Astrocyte of the spinal cord (primary cell): Measurements from ENCODE around the gene SHQ1.
A peak's percentile ranks its signal among the peaks of the same experiment; 100 is the strongest.

ENCODE experiments used
- DNase-seq: peaks from one replicate; pipeline ENCODE4 v3.0.0; 2011; ENCODE audit warnings: low read depth, low spot score
- H3K4me3 ChIP-seq: 2 replicates; pipeline ENCODE4 v1.5.1; 2011; ENCODE audit warnings: low read depth, mild to moderate bottlenecking, low read length, moderate library complexity
- in situ Hi-C: cut with HindIII; loops from 2 replicates; pipeline ENCODE4 v1.10.0; 2017; ENCODE audit warnings: low sequenced_read_pairs
- TF ChIP-seq, protein P1 (sequence below): IDR thresholded peaks from 2 replicates; pipeline ENCODE4 v1.5.1; 2012; ENCODE audit warnings: low read depth, mild to moderate bottlenecking, low read length, inconsistent platforms

SHQ1 gene

DNA sequence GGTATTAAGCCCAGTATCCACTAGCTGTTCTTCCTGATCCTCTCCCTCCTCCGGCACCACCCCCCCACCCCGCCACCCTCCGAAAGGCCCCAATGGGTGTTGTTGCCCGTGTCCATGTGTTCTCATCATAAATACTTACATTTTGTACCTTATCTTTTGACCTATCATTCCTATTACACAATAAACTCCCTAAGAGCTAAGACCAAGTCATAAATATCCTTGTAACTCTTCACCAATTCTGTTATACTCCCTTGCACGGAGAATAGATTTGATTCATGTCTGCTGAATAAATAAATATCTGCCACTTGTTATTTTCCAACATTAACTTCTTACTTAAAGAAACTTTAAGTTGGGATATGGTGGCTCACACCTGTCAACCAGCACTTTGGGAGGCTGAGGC is 43.9 kb downstream of the SHQ1 start:
- TF ChIP-seq, protein P1, sequence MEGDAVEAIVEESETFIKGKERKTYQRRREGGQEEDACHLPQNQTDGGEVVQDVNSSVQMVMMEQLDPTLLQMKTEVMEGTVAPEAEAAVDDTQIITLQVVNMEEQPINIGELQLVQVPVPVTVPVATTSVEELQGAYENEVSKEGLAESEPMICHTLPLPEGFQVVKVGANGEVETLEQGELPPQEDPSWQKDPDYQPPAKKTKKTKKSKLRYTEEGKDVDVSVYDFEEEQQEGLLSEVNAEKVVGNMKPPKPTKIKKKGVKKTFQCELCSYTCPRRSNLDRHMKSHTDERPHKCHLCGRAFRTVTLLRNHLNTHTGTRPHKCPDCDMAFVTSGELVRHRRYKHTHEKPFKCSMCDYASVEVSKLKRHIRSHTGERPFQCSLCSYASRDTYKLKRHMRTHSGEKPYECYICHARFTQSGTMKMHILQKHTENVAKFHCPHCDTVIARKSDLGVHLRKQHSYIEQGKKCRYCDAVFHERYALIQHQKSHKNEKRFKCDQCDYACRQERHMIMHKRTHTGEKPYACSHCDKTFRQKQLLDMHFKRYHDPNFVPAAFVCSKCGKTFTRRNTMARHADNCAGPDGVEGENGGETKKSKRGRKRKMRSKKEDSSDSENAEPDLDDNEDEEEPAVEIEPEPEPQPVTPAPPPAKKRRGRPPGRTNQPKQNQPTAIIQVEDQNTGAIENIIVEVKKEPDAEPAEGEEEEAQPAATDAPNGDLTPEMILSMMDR, result no peak
- no peak overlapping the region for H3K4me3 ChIP-seq
- in situ Hi-C loops, result no loop called here
- no peak for DNase-seq

DNA sequence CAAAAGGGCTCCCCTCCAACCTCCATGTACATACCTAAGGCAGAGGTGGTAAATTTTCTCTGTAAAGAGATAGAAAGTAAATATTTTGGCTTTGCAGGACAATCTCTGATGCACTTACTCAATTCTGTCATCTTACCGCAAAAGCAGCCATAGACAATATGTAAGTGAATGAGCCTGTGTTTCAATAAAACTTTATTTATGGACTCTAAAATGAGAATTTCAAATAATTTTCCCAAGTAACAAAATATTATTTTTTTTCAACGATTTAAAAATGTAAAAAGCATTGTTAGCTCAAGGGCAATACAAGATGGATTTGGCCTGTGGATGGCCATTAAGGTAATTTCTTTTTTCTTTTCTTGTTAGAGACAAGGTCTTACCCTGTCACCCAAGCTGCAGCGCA is 44.7 kb downstream of the SHQ1 start:
- DNase-seq, result no peak
- in situ Hi-C loops, result no loop called here
- TF ChIP-seq, protein P1, result no peak
- no peak overlapping the region for H3K4me3 ChIP-seq

DNA sequence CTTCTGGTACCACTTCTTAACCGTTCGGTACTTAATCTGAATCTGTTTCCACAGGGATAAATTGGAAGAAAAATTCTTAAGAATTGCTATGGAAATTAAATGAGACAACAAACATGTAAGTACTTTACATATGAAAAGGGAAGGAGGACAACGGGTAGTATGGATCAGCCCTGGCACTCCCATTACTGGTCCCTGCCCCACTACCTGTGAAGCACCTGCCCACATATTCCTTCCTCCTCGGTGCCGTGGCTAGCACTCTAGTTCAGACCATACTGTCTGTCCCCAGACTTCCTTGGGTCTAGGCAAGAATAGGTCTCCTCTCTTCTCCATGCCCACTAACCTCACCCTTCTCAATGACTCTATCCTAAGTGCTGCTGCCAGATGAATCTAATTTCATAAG is 46.2 kb downstream of the SHQ1 start:
- in situ Hi-C loops, result no loop called here
- TF ChIP-seq, protein P1, result no peak

DNA sequence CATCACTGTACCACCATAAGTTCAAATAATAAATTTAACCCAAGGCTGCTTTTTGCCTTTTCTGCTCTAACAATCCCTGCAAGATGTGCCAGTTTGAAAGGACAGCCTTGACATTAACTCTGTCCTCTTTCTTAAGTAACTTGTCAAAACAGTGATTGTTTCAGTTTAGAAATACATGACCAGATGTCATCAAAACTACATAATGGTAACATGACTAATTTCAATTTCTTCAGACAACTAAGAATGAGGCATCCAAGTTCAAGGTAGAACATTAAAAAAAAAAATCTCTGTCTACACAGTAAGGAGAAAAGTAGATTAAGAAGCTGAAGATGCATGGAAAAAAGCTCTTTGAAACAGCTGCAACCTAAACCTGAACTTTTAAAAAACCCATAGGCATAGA is 47.4 kb downstream of the SHQ1 start:
- TF ChIP-seq, protein P1, result no peak
- DNase-seq, result no peak
- in situ Hi-C loops, result no loop called here
- H3K4me3 ChIP-seq, result no peak overlapping the region

More for the DNA sequence above, 46.2 kb downstream of the SHQ1 start:
- H3K4me3 ChIP-seq, result no peak overlapping the region
- DNase-seq, result no peak

DNA sequence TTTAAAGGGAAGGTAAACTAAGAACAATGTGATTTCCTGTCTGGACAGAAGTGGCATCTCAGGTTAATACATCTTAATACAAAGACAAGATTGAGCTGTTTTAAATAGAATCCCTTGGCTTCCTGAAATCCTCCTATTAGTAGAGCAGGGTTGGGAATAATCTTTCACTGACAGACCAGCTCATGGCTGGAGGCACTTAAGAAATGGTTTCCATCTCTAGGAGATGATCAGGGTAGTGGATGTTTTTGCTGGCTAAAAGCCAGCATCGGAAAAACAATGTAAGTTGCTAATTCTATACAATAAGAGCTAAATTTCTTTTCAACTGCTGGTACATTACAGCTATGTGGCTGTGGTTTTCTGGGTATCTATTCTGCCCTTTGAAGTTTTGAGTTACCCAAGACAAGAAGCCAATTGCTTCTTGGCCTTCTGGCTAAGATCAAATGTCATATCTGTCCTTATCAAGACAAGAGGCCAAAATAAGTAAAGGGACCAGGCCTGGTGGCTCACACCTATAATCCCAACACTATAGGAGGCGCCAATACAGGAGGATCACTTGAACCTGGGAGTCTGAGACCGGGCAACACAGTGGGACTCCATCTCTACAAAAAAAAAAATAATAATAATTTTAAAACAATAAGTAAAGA is 49.6 kb downstream of the SHQ1 start:
- peak; percentile 23 for DNase-seq
- TF ChIP-seq, protein P1, result no peak
- in situ Hi-C loops, result no loop called here
- no peak overlapping the region for H3K4me3 ChIP-seq

DNA sequence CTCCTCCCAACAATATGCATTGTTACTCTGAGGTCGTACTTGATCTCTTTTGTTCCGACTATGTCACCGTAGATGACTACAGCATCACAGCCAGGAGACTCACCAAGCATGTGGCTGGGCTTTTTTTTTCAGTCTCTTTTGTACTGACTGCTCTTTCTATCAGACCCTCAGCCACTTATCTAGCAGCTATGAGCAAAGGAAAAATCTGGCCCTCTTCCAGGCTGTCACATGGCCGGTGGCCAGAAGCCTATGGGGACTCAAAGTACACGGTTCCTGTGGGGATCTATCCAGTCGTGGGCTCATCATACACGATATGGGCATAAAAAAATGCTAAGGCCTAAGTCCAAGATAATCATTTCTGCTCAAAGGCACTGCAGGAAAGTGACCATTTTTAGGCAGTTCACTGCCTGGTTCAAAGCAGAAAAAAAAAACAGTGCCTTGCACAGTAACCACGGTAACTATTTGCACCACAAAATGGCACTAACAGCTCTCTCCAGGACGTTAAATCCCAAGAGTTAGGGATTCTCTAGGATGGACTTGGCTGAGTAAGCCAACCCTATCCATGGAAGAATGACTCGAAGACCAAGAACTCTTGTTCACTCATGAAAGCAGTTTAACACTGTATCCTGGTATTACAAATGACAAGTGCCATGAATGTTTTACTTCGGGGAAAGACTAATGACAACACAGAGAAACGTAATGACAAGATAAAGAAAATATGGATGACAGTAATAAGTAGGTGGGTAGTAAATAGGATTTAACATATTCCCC is 50.3 kb downstream of the SHQ1 start:
- TF ChIP-seq, protein P1, result no peak
- in situ Hi-C loops, result no loop called here
- no peak overlapping the region for H3K4me3 ChIP-seq
- peak; percentile 45 for DNase-seq
